NK-92 (cell line): ENCODE data around the gene AFF2.

ENCODE experiments used
- DNase-seq: peaks from one replicate; lab custom pipeline; 2025; ENCODE audit not compliant: unreplicated experiment; lab: John Stamatoyannopoulos, UW

AFF2 gene

DNA sequence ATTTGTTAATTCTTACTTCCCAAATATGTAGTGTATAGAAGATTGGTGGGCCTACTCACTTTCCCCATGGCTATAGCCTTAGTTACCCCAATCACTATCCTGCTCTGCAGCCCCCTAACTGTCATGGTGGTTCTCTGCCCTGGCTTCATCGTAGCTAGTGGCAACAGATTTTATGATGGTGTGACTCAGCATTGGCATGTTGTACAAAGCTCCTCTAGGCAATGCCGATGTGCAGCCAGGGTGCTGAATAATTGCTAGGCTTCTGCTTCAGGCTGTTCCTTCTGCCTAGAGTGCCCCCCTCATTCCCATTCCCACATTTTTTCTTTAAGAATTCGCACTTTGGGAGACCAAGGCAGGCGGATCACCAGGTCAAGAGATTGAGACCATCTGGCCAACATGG is 35.2 kb downstream of the AFF2 start:
- no peak for DNase-seq

DNA sequence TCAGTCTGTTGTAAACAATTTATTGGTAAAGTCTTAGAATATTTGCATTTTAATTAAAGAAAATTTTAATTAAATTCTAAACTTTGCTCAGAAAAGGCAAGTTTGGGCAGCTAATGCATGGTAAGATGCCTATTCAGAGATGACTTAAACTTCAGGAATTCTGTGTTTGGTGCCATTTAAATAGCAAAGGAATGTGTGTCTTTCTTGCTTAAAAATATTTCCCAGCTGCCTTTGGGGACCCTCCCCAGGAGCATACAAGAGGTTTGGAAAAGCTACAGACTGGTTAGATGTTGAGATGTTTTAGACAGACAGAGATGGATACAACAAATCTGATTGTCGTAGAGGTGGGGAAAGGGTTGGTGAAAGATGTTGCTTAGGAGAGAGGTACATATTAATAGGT is 36.5 kb downstream of the AFF2 start:
- DNase-seq, result no peak

DNA sequence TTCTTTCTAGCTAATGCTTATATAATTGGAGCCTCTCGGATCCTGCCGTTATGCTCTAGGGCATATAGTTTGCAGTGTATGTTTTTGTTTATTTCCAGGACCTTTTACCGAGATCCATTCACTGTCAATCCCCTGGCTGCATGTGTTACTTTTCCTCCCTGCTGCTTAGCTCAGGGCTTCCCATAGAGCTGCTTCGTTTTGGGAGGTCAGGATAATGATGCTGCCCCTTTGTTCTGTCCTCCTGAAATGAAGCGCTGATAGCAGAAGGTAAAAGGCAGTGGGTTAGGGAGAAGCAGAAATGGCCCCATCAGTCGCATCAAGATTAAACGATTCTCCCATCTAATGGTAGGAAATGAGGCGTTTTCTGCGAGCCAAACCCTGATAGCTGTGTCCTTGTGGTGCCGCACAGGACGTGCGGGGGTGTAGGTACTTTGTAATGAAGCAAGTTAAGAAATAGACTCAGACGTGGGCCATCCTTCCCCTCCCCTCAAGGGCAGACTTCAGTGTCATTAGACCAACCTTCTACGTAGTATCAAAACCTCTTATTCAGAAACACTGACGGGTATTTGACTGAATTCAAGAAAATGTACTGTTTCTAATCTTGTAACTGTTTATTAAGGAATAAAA is 37.3 kb downstream of the AFF2 start:
- DNase-seq, result no peak

DNA sequence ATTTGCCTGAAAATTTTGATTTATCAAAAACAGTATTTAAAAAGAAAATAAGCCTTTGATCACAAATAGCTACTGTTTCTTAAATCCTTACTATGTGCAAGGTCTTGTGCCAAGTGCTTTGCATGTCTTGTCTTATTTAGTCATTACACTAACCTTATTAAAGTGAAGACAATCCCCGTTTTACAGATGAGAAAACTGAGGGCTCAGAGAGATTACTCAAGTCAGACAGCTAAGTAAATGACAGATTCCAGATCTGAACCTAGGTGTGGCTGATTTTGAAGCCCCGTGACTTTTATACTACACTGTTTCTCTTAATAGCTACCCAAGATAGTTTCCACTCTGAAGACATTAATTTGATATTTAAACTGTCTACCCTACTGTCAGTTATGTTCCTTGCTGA is 38.2 kb downstream of the AFF2 start:
- no peak for DNase-seq

DNA sequence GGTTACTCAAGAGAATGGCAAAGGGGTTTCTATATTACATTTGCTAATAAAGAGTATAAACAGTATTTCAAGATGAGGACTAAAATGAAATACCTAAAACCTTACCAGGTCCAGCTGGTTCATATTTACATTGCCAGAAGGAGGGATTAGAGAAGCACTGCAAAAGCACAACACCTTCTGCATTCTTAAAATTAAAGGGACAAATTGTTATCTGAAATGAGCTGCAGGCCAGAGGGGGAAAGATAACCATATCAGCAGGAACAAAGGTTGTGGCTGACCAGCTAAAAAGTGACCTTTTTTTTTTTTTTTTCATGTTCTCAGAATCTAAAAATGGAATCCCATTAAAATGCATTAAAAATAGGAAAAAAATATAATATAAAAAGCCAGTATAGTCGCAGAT is 39.7 kb downstream of the AFF2 start:
- DNase-seq, result no peak

DNA sequence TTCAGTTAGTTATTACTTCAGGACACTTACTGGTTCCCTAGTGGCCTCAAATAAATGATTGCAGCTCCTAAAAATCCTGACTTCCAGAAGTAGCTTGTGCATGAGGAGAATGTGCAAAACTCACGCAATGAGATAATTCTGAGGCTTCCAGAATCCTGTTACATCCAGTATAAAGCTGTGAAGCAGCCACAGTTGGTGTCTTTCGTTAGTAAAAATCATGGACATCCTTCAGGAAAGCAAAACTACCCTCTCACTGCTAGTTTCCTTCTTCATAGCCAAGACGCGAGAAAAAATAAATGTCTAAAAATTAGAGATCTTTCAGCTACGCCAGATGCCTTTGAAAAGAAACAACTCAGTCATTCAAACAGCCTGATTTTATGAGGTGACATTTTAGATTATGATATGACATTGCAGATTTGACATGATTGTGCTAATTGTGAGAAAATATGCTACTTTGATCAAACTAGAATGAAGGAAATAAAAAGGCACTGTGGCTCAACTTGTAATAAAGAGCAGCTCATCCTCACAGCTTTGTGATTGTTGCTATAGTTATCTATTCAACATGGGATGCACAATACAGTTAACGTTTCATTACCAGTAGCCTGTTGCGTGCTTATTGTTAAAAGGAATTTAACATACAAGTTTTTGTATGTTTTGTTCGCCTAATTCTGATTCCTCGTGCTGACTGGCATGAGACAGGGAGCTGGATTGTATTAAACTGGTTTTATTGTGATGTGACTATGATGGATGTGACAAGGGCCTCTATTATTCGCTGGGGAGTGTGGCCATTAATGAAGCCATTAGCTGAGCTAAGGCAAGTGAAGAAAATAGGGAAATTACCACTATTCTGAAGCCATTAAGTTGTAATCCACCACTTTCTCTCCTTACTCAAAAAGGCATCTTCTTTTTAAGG is 40.5 kb downstream of the AFF2 start:
- no peak for DNase-seq

DNA sequence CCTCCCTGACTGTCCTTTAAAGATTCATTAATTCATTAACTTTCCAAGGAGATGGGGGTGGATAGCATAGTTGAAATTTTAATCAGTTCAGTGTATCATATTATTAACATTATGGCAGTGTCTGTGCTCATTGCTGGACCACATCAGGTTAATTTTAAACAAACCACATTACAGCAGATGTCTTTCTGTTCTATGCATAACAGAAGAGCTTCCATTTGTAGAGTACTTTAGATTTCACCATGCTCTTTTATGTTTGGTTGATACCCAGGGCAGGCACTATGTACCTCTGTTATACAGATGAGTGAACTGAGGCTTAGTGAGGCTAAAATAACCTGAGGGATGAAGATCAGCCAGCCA is 41.1 kb downstream of the AFF2 start:
- DNase-seq, result no peak

DNA sequence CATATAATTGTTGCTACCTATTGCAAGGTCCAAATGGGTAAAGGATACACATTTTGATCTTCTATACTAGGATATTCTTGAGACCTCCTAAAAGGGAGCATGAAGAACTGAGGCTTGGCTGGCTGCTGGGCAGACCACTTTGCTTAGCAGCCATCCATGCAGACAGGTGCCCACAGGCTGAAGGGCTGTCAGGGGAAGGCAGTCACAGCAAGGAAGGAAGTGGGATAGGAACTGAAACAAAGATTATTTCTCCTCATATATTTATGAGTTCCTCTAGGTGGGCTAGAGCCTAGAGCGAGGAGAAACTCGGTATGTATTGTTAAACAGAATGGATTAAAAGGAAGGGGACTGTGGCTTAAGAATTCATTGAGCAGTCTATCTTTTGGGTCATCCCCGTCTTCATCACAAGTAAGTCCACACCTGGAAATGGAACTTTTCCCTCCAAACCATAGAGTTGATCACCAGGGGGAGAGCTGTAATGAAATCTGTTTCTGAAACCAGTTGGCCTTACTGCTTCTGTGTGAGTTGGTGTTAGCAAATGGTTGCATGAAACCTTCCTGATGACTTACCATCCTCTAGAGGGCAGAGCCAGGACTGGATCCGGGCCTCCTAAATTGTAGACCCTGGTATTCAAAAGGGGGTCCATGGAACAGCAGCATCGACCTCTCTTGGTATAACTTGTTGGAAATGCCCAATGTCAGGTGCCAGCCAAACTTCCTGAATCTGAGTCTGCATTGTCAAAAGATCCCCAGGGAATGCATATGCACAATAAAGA is 42.3 kb downstream of the AFF2 start:
- no peak for DNase-seq

DNA sequence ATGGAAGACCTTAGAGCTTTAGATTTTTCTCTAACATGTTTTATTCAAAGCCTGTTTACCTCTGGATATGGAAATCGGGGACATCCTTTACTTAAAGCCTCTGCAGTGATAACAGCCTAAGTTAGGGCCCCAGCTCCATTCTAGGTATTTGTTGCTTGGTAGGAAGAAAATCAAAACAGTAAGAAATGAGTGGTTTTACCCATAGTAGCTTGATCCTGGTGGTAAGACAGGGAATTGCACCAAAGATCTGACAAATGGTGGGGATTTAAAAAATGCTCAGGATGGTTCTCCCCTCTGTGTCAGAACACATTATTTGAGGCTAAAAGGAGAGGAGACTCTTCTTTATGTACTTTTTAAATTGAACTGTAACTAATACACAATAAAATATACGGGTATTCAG is 52.4 kb downstream of the AFF2 start:
- DNase-seq, result no peak

DNA sequence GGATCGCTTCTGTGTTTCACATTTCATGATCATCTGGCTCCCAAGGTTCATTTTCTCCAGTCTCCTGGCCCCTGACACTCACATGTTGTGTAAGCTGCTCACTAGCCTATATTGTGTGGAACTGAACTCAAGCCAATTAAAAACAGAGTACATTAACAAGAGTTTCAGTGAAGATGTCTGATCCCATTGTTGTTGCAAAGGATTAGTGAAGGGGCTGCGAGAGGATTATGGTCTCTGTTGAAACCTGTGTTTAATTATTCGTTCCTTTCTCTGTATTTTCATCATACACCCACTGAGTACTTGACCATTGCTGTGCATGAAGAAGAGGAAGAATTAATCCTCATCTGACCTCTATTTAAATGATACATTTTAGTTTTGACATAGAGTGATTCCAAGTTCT is 54.7 kb downstream of the AFF2 start:
- DNase-seq, result no peak

DNA sequence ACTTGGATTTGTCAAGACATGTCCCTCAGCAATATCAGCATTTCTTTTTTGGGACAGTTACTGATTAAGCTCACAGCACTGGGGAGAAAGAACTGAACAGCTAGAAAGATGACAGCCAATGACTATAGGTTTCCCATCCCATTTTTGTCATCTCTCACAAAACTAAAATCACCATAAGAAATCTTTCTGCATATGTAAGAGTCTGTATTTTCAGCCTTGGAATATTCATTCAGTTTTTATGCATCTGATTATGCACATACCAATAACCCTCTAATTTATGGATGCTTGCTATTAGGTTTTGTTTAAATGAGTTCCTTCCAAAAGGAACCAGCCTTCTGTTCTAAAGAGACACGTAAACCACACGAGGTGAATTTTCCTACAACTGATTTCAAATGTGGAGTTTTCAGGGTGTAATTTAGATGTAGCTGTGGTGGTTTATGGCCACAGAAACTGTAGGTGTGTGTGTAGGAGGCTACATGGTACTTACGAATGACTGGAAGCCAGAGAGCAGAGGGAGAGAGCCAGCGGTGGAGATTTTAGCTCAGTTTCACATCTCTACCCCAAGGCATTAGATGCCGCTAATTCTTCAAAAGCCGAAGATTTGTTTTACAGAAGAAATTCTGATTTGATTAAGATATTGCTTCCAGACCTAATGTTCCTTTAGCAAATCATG is 55.3 kb downstream of the AFF2 start:
- DNase-seq, result no peak

DNA sequence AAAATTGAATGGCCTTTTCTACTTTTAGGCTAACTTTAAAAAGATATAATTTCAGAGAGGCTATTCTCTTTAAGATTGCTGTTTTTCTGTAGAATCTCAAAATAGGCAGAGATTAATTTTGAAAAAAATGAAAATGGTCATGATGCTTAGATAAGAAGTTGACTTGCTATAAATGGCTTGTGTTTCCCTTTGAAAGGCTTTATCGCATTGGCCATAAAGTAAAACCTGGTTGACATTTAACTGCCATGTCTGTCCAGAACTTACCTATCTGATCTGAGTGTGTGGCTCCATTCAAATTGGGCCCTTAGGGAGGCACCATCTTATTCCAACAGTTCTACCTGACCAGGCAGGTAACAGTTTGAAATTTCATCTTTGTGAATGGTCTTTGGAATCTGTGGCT is 56.1 kb downstream of the AFF2 start:
- DNase-seq, result no peak

DNA sequence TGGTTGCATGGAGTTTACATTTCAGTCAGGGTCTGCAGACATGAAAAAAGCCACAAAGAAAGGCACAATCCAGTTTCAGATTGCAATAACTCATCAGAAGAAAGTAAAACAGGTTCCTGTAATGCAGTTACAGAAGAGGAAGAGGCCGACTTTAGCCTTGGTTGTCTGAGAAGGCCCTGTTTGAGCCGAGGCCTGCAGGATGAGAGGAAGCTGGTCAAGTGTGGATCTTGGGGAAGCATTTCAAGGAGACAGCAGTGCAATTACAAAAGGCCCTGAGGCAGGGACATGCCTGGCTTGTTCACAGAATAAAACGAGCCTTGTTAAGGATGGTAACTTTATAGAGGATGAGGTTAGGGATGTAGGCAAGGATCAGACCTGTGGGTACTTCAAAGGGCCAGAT is 62.4 kb downstream of the AFF2 start:
- no peak for DNase-seq

DNA sequence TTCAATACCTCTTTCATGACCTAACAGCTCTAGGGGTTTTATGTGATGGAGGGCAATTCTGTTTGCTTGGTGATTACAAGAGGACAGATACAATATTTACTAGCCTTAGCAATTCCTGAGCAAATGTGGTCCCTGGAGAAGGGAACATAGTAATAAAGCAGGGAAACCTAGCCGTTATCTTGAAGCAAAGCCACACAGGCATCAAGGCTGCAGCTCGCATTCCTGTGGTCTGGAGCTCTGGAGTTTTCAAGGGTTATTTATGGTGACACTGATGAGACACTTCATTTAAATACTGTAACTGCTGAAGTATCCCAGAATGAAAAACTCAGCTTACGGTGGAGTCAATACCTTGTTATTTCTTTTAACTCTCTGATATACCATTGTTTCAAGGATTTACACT is 66.8 kb downstream of the AFF2 start:
- no peak for DNase-seq

DNA sequence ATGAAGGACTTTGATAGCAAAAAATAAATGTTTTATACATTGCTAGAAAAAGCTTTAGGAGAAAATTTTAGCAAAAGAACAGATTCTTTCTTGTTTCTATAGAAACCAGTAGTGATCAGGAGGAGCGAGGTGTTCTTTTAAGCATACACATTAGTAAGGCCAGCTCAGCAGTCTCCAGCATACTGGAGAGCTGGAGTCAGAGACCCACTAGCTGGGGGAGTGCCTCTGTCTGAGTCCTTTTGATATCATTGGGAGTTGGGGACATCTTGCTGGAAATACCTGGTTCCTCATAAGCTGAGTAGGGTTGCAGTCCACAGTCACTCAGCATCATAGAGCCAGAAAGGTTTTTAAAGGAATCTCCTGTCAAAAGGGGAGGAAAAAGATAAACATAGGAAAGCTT is 67.4 kb downstream of the AFF2 start:
- DNase-seq, result no peak

DNA sequence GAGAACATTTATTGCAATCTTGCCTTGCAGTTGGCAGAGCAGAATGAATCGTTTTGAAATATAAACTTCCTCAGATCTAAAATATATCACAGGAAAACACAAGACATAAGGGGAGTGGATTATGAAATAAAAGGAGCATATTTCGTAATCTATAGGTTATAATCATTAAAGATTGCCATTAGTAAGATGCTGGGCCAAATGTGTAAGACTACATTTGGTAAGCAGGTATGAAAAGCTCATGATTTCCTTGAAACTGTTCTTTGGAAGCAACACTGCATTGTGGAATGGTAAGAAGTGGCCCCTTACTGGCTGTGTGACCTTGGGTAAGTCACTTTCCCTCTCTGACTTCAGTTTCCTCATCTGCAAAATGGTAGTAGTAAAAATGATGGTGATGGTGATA is 68.3 kb downstream of the AFF2 start:
- no peak for DNase-seq

DNA sequence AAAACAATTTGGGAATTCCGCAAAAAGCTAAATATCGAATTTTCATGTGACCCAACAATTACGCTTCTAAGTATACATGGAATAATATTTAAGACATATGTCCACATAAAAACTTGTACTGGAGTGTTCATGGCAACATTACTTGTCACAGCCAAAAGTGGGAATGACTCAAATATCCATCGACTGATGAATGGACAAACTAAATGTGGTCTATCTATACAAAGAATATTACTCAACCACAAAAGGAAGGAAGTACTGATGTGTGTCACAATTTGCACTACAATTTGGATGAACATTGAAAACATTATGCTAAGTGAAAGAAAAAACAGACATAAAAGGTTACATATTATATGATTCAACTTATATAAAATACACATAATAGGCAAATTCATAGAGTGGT is 71.9 kb downstream of the AFF2 start:
- DNase-seq, result no peak

DNA sequence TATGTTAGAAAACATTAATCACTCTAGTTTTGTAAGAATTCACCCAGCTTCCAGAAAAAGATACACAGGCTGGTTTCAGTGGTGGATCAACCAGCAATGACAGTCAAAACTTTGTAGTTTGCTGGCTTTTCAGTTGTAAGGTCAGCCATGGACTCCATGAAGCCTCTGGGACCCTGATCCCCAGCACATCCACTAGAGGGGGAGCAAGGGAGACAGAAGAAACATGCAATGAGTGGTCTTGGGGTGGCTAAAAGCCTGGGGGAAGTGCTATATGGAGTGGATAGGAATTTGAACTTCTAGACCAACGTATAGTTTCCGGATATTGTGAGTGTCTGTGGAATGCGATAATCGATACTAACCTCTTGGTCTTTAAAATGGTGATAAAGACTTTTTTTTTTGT is 72.7 kb downstream of the AFF2 start:
- no peak for DNase-seq

DNA sequence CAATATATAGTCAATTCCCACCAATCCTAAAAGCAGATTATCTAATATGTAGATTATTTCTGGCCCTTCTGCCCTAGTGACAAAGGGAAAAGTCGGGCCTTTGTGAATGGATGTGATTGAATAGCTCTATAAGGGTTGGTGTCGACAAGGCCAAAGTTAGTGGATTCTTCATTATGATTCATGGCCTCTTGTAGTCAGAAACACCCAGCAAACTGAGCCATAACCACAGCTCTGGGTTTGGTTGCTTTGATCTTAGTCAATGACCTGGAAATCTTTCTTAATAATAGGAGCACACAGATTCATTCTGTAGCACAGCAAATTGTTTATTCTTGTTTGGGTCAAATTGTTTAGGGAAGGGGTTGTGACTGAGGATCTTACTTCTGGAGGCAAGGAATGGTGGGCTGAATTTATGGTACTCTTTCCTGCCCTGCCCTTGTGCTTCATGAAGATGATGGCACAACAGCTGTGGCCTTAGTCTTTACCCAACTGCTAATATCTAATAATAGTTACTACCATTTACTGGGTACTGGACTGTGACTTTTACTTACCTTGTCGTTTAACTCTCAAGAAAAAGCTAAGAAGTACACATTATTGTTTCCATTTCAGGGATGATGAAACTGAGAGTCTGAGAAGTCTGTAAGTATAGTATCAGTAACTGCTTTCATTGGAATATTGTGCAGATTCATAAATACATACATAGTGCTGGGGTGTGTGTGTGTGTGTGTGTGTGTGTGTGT is 74.0 kb downstream of the AFF2 start:
- DNase-seq, result no peak

DNA sequence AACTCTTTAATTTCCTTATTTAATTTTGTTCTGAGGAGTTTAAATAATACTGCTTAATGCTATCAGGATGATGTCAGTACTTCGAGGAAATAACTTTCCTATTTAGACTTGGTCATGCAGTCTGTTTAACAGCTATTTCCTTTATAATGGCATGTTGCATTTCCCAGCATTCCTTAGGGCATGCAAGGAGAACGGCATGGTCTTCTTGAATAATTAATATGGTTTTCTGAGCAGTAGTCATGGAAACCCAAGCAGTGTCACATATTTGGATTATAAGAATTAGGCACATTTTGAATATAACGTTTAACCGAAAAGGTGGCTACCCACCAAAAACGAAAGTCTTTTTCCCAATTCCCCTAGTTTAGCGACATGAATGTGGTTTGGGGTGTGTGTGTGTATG is 76.0 kb downstream of the AFF2 start:
- DNase-seq, result no peak

DNA sequence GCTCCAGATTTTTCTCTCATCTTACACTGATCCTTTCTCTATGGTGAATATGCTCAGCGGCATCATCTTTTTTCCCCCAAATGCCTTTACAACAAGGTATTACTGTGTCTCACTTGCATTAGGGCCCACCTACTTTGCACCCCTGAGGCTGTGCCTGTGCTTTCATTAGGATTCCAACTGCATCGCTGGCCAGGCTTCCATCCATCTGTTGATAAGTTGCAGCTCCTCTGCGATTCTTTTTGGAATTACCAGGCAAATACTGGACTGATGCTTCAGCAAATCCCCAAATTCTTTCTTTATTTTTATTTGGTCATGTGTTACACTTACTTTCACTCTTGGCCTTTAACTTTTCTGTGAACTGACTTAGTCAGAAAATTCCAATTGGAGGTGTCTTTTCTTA is 77.3 kb downstream of the AFF2 start:
- no peak for DNase-seq
